Umbilical cord (tissue), 2 donors: ENCODE results near the gene IGSF11. TPM values are rescaled to one million over a fixed set of nuclear protein-coding genes. Genes with fewer than 3 reads are reported as not detected.
"Not testable (repeated sequence)": the region's sequence is repeated elsewhere in the genome, so short reads cannot be mapped to it uniquely, and the experiment has no call there.

ENCODE experiments used
- DNase-seq: peaks from one replicate; pipeline ENCODE4 v3.0.0-alpha.2; 2015; ENCODE audit warnings: low spot score
- total RNA-seq: library from RNA; depleted of rRNA; stranded (reverse); fragments of >200 nt; gene quantifications from one replicate; pipeline ENCODE4 v1.2.3, GENCODE V29; 2014; ENCODE audit warnings: low replicate concordance; ENCODE audit not compliant: insufficient read depth

The IGSF11 gene
- total RNA-seq, 1 donor from 2014 or later, result 7.7 TPM

DNA sequence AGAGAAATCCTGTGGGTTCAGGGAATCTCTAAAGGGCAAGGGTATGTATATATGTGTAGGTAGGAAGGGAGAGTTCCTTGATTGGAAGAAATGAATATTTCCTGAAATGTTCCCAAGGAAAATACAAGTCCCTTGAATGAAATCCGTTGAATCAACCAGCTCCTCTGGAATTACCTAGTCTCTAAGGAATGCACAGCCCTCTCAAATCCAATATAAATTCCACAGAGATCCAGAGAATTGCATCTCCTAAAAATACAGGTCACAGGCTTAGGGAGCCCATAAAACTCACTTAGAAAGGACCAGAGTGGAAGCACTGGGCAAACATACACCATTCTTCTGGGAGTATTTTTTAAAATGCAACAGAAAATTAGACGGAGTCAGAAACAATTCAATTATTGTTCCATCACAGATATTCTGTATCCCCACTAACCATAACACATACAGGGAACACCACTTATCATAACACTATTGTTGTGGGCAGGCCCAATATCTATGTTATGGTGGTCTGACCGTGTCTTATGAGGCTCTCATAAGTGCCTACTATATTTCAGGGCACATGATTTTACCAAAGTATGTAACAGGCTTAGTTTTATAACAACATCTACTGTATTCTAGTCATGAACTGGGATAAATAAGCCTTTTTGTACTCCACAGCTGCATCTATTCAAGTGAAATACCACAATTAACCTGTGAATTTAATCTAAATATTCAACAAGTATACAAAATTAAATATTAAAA lies 43.7 kb downstream of the IGSF11 start:
- peak; percentile 79 for DNase-seq

DNA sequence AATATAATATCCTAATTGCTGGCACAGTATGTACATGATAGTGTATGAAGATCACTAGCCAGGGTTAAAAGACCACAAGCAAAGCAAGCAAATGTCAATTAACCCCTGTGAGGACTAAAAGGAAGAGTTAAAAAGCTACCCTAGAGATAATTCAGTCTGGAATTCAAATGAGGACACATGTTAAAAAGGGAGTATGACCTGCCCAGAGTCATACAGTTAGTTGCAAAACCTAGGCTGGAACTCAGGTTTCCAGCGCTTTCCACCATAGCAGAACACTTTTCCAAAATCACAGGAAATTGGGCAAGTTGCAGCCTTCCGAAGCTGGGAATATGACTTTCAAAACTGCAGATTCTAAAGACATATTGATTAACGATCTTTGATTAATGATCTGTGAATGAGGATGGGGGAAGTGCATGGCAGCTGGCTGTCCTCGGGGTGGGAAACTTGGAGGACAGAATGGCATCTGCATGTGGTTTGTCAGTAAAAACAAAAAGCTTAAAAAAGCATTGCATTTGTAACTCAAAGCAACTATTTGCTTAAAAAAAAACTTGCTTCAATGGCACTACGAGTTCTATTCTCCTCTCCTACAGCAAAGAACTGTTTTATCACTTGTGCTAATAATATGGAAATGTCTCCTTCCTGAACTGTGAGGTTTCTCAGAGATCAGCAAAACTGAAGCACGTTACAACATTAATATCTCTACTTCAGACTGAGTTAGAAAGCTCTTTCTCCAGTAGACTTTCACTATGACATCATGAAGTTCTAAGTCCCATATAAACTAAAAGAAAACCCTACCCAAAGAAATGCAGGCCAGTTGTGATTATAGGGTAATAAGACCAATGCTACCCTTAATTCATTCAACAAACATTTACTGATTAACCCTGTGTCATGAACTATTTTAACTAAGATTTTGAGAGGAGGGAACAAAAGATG lies 46.2 kb downstream of the IGSF11 start:
- DNase-seq, result no peak

DNA sequence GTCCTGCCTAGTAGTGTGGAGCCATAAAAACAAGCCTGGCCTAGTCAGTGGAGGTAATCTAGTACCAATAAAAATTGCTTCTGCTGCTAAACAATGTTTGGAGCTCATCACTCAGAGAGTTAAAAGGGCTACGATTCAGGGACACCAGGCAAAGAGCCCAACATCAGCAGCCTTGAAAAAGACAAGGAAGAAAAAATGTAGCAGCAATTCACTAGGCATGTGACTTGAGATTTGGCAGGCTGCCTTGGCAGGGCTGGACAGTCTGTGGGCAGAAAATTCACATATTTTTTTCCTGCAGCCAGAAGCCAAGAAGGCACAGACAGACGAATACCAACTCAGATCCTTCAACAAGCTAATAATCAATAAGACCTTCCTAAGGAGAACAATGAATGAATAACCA lies 47.2 kb downstream of the IGSF11 start:
- DNase-seq, result peak; percentile 83

DNA sequence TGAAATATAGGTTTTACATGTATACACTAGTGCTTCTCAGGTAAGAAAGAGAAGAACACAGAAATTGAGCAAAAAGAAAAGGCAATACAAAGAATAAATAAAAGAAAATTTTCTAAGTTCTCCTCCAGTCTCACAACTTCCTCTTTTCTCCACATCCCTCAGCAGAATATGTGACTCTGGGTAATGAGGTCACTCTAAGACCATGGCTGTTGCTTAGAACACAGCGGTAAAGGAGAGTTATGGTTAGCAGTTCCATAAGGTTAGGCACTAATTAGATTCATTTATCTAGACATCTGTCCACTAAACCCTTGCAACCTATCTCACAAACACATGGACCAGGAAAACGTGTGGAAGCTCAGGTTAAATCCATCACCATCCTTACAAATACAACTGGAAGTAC lies 47.9 kb downstream of the IGSF11 start:
- DNase-seq, result no peak

DNA sequence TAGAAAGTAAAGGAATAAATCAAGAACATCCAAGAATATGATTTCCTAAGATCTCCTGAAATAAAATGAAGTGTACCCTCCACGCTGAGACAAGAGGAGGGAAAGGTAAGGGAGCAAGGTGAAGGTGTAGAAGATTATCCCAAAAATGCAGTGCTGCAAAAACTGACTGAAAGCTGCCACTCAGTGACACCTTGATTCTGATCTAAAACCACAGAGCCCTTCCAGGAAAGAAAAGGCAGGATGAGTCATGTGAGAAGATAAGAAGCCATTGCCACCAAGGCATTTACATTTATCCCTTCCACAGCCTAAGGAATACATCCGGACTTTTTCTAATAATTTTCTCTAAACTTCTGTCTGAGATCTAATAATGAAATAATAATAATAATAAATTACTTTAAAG lies 49.9 kb downstream of the IGSF11 start:
- no peak for DNase-seq

DNA sequence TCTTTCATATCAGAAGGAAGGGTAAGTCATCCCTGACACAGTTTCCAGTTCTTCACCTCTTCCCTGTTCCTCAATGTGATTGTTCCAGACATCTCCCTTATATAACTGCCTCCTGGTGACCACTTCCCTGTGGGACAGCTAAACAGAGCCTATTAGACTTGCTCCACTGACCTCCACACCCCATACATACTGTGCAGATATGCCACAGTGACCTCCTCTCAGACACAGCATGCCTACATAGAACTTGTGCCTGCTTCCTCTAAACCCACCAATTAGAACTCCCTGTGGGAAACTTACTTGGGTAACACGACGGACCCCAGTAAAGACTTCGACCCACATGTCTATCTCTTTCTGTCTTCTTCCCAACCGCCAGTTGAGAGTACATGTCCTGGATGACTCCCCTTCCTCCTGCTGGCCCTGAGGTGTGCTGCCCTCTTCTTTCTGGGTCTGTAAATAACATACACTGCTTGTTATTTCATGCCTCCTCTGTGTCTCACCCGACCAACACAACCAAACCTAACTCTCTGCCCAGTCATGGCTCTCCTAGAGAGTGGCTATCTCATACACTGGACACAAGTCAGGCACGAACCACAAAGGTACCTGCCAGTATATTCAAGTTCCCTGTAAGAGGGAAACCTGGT lies 53.0 kb downstream of the IGSF11 start:
- no peak for DNase-seq

DNA sequence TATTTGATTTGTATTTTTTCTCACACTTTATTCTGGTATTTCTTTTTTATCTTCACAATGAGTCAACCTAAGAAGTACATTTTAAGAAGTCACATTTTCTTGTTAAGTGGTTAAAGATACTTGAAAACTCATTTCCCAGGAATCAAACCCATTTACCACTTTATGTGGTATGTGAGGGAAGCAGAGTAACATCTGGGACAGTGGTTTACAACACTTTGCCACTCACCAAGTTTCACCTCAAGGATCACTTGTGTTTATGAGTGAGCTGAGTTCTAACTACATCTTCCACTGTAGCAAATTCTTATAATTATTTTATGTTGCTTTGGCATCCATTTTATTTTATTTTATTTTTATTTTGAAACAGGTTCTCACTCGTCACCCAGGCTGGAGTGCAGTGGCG lies 53.8 kb downstream of the IGSF11 start:
- DNase-seq, result no peak

DNA sequence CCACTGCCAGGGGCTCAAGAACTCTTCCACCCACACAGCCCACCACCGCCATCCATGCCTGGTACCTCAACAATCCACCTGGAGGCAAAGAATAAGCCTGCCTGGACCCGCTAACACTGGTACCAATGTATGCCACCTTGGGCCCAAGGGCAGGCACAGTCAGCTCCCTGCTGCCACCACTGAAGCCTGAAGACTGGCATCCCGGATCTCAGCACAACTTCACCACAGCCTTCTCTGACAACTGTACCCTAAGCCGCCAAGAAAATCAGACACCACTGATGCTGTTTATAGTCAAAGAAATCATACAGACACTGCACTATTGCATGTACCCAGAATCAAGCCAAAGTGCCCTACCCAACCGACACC lies 56.3 kb downstream of the IGSF11 start:
- no peak for DNase-seq

DNA sequence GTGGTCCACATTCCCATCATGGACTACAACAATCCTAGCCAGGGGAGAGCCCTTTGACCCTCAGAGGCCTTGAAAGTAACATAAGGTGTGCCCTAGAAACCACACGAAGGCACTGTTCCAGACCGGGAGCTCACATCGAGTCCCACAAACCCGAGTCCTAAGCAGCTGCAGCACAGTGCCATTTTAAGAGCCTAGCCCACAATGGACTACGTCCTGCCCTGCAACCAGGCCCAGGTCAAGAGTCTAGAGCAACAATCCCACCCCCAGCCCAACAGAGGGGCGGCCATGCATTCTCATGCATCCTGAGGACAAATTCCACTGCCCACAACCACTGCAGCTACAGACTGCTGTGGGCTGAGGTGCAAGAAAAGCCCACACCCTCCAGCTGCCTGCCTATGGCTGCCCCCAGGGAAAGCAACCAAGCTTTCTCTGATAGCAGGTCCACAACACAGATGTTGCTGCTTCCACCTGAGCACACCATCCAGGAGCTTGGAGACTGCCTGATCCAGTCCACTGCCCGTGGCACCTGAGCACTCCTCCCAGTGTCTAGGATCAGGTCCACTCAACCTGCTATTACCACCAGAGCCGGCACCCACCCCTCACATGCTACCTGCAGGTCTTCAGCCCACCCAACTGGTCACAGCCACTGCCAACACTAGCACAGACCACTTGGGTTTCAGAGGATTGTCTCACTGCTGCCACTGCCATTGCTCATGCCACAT lies 56.8 kb downstream of the IGSF11 start:
- no peak for DNase-seq

DNA sequence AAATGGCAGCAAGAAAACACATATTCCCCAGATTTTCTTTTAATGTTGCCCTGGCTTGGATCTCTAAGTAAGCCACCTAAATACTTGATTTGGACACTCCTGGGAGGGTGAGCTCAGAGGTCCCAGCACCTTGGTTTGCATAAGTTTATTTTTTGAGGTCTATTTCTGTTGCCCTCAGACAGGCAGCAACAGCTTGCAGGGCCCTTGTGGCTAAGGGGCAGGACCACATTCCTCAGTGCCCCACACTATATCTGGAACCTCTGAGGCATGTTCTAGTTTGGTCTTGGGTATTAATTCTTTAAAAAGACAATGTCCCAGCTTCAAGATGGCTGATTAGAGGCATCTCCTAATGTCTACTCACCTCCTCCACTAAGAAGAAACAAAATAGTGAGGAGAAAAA lies 57.5 kb downstream of the IGSF11 start:
- DNase-seq, result no peak

DNA sequence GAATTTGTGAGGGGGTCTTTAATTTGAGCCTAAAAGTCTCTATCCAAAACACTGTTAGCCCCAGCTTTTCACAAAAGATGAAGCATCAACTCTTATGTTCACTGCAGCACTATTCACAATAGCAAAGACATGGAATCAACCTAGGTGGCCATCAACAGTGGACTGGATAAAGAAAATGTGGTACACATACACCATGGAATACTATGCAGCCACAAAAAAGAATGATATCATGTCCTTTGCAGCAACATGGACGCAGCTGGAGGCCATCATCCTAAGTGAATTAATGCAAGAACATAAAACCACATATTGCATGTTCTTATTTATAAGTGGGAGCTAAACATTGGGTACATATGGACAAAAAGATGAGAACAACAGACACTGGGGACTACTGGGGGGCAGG lies 59.2 kb downstream of the IGSF11 start:
- not testable (repeated sequence) for DNase-seq

DNA sequence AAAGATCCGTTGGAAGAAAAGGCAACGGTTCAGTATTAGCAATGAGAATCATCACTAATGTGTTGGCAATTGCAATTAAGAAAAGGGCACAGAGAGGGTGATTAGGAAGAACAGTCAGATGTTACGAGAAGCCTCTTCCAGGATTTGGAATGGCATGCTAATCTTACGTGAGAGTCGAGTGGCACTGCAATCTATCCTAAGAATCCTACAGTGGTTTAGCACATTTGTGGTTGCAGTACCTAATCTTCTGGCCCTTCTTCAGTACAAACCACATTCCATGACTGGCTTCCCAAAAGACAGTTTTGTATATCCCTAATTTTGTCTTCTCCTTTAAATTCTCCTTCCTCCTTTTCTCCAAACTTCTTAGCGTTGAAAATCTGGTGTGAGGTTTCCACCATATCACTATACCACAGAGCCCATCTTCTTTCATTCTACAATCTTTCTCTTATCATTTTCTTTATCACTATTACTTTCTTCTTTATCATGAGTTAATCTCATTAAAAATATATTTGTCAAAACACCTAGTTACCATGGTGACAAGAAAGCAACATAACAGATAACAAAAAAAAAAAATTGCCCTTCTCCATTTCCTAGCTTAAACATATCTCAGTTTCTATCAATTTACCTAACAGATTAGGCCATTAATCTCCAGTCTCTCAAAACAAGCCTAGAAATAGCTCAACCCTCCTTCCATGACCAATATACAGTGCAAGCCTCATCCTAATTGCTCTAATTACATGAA lies 60.1 kb downstream of the IGSF11 start:
- no peak for DNase-seq

DNA sequence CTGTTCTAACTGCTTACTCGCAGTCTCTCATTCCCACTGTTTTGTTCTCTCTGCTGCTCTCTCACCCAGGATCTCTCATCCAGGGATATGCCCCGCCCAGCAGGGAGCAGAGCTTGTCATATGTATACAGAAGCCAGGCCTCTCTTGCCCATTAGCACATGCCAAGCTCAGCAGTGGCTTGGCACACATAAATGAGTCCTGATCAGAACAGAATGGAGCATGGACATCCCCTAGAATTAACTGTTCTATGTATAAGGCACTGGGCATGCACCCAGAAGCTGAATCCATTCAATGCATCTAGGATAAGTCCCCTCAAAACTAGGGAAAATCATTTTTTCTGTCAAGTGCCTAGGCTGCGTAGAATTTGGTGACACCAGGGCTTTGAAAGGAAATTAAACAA lies 61.6 kb downstream of the IGSF11 start:
- peak; percentile 35 for DNase-seq

DNA sequence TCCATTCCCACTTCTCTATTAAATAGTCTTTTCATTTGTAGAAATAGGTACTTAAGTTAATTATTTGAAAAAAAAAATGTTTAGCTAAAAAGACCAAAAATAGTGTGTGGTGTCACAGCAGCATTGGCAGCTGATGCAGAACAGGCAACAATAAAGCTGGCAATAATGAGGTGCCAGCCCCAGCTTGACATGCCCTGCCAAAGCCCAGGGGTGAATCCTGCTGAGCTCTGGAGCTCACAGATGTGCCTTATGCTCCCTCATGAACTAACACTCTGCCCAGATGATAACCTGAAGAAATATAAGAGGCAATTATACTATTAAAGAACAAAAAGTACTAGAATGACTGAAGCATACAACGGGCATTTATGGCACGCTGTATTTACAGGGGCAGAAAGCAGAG lies 63.8 kb downstream of the IGSF11 start:
- DNase-seq, result no peak

DNA sequence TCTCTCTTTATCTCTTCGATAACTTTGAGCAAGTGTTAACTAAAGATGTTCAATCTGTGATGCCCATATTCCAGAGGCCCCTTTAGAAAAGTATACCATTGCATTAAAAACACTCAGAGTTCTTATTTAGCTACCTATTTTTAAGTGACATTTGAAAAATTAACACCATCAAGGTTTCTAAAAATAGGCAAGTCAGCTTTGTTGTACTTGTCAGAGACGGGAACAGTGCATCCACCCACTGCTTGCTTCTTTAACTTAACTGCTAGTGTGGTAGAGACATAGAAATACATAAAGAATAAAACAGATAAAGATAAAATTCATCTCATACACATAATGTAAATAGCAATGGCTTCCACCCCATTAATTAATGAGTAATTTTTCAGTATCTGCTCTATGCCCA lies 66.0 kb downstream of the IGSF11 start:
- DNase-seq, result no peak

DNA sequence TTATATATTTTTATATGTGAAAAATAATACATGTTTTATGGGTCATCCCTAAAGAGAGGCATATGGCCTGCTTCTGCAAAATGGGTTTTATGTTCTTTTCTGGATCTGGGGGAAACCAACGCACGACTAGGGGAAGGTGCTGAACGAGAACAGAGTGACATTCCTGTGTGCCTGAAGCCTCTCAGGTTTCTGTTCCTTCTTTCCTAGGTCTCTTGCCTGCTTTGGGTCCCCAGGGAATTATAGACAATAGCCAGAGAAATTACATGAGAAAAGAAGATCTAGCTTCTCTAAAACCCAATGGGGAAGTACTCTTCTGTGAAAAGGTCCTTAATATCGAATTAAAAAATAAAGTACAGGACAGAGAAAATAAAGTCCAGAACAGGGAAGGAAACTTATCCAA lies 66.5 kb downstream of the IGSF11 start:
- DNase-seq, result no peak

DNA sequence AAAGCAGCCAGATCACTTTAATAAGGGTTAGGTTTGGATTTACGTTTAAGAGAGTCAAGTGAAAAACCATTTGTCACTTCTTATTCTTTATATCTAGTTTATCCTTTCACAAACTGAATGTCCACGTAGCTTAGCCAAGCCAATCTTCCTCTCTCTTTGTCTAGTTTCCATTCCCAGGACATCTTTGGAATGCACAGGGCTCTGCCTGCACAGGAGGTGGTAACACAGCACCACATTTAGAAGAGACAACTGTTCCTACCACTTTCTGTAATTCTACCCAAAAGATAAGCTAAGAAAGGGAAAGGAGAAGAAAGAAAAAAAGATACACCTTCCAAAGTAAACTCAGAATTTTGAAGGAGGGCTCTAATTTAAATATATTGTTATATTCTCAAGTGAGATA lies 67.9 kb downstream of the IGSF11 start:
- no peak for DNase-seq

DNA sequence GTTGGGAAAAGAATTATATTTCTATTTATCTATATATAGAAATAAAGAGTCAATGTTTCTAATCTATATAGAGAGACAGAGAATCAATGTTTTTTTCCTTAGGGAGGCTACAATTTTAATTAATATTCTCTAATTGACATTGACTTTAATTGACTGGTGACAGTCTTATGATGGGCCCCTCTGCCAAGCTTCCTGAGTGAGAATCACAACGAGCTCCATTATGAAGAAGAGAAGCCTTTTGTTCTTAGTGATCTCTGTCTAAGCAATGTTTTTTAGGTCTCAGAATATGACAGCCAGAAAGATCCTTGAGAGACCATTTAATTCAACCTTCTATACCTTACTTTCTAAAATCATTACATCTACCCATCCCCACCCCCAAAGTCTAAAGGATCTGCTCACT lies 70.9 kb downstream of the IGSF11 start:
- DNase-seq, result no peak

DNA sequence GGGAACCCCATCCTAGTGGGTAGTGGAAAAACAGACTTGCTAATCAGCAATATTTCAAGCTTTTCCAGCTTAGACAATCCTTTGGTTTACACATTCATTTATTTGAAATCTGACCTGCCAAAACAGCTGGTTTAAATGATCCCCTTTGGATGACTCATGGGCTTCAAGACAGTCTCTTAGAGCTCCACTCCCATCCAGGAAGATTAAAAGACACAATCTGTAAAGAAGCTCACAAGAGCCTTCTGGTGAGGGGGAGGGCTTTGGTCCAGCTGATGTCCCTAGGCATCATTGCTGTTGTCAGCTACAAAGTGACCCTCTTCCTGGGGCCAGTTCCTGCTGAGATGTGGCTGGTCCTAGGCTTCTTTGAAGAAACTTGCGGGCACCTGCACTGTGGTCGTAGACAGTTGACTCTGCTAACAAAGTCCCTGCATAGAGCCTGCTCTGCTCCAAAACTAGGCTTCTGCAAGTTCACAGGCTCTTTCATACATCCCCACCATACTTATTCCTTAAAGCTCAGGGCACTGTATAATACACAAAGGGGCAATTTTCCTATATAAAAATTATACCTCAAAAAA lies 73.7 kb downstream of the IGSF11 start:
- peak; percentile 92 for DNase-seq

DNA sequence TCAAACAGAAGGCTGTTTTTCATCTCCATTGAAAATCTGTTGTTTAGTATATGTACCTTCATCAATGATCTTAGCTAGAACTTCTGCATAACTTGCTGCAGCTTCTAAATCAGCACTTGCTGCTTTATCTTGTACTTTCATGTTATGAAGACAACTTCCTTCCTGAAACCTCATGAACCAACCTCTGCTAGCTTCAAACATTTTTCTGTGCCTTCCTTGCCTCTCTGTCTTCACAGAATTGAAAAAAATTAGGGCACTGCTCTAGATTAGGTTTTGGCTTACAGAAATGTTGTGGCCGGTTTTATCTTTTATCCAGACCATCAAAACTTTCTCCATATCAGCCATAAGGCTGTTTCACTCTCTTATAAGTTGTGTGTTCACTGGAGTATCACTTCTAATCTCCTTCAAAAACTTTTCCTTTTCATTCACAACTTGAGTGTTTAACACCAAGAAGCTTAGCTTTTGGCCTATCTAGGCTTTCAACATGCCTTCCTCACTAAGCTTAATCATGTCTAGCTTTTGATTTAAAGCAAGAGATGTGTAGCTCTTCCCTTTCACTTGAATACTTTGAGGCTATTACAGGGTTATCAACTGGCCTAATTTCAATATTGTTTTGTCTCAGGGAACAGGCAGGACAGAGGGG lies 78.6 kb downstream of the IGSF11 start:
- DNase-seq, result no peak
